ENCODE results near the gene TOMM40L. TPM values are rescaled to one million over a fixed set of nuclear protein-coding genes. Genes with fewer than 3 reads are reported as not detected.

Gene TOMM40L
- total and polyA plus RNA-seq, 2 experiments from 2014 or later: 11.4 to 14.5 TPM

GRCh38 chr1:161199506-161200139 lies 26.2 kb upstream of the TOMM40L start:
- Histone ChIP-seq H3K4me1 (ENCODE audit: insufficient read depth) (peaks cover 42% of the 10 kb centered on the region), H3K4me2 (peak overlapping the region; percentile 41), H3K79me2 (peaks cover 22% of the 10 kb centered on the region), H3K27me3 (no peaks in the 10 kb centered on the region), H4K20me1 (ENCODE audit: insufficient read depth, poor library complexity, severe bottlenecking) (no peaks in the 10 kb centered on the region), H3K36me3 (replicated peaks; ENCODE audit: insufficient read depth, low read depth) (no peaks in the 10 kb centered on the region), H2AFZ (no peak overlapping the region), H3K9me2 (replicated peaks; ENCODE audit: insufficient read depth) (no peaks in the 10 kb centered on the region), H3K9me3 (ENCODE audit: low read depth) (no peaks in the 10 kb centered on the region), H3K27ac (peak overlapping the region; percentile 96), H3K4me3 (no peak overlapping the region)
- 73% methylated on average over 4 of the region's 5 CpGs for WGBS (ENCODE audit: low lambda C conversion rate, missing lambda C conversion rate)
- TF ChIP-seq EZH2phosphoT487 (IDR thresholded peaks at IDR 0.05; ENCODE audit: low read depth, severe bottlenecking, unreplicated experiment): no peak
- no peak for DNase-seq (ENCODE audit: low spot score)

GRCh38 chr1:161200421-161200991 lies 25.4 kb upstream of the TOMM40L start:
- Histone ChIP-seq H3K27ac (peak overlapping the region; percentile 95), H3K9me2 (replicated peaks; ENCODE audit: insufficient read depth) (no peaks in the 10 kb centered on the region), H3K9me3 (ENCODE audit: low read depth) (no peaks in the 10 kb centered on the region), H3K36me3 (replicated peaks; ENCODE audit: insufficient read depth, low read depth) (no peaks in the 10 kb centered on the region), H3K4me3 (no peak overlapping the region), H3K79me2 (peaks cover 28% of the 10 kb centered on the region), H3K4me1 (ENCODE audit: insufficient read depth) (peaks cover 42% of the 10 kb centered on the region), H4K20me1 (ENCODE audit: insufficient read depth, poor library complexity, severe bottlenecking) (no peaks in the 10 kb centered on the region), H3K4me2 (no peak overlapping the region), H3K27me3 (no peaks in the 10 kb centered on the region), H2AFZ (no peak overlapping the region)
- DNase-seq (ENCODE audit: low spot score): no peak
- WGBS (ENCODE audit: low lambda C conversion rate, missing lambda C conversion rate): 80% methylated on average over 5 of the region's 5 CpGs
- TF ChIP-seq EZH2 (IDR thresholded peaks at IDR 0.05; ENCODE audit: borderline replicate concordance) (no peak), CTCF (IDR thresholded peaks at IDR 0.05; ENCODE audit: poor library complexity) (no peak), EZH2phosphoT487 (IDR thresholded peaks at IDR 0.05; ENCODE audit: low read depth, severe bottlenecking, unreplicated experiment) (no peak)

- peaks cover 28% of the 10 kb centered on the region for H3K79me2 ChIP-seq
- no peak for TF ChIP-seq EZH2phosphoT487 (IDR thresholded peaks at IDR 0.05; ENCODE audit: low read depth, severe bottlenecking, unreplicated experiment)
- no peak for TF ChIP-seq CTCF (IDR thresholded peaks at IDR 0.05; ENCODE audit: poor library complexity)
- TF ChIP-seq EZH2 (IDR thresholded peaks at IDR 0.05; ENCODE audit: borderline replicate concordance): no peak
- H3K9me3 ChIP-seq (ENCODE audit: low read depth): no peaks in the 10 kb centered on the region
- H3K27ac ChIP-seq: peak overlapping the region; percentile 95
- peak overlapping the region; percentile 73 for H3K4me2 ChIP-seq
- WGBS (ENCODE audit: low lambda C conversion rate, missing lambda C conversion rate): 76% methylated on average over 13 of the region's 13 CpGs
- peak overlapping the region; percentile 0 for H3K4me3 ChIP-seq
- no peaks in the 10 kb centered on the region for H3K27me3 ChIP-seq
- no peak for DNase-seq (ENCODE audit: low spot score)
- no peaks in the 10 kb centered on the region for H4K20me1 ChIP-seq (ENCODE audit: insufficient read depth, poor library complexity, severe bottlenecking)
- H3K4me1 ChIP-seq (ENCODE audit: insufficient read depth): peaks cover 41% of the 10 kb centered on the region
- H3K36me3 ChIP-seq (replicated peaks; ENCODE audit: insufficient read depth, low read depth): no peaks in the 10 kb centered on the region
- no peaks in the 10 kb centered on the region for H3K9me2 ChIP-seq (replicated peaks; ENCODE audit: insufficient read depth)
- peak overlapping the region; percentile 68 for H2AFZ ChIP-seq
Observed at GRCh38 chr1:161200992-161201835, 24.6 kb upstream of the TOMM40L start.

All from hepatocyte (in vitro differentiated cells).